ENCODE measurements around the gene ACKR1.

ACKR1 gene

GRCh38 chr1:159187647-159188374 is 16.9 kb upstream of the ACKR1 start:
- DNase-seq, result no peak

- peak; percentile 27 for DNase-seq
Observed at GRCh38 chr1:159188375-159188788, 16.3 kb upstream of the ACKR1 start.

- DNase-seq, result no peak
Observed at GRCh38 chr1:159190441-159190840, 14.2 kb upstream of the ACKR1 start.

- DNase-seq, result no peak
Observed at GRCh38 chr1:159196543-159196942, 8.1 kb upstream of the ACKR1 start.

GRCh38 chr1:159197561-159198557 is 6.8 kb upstream of the ACKR1 start:
- peak; percentile 63 for DNase-seq

- no peak for DNase-seq
Observed at GRCh38 chr1:159199901-159200300, 4.8 kb upstream of the ACKR1 start.

- no peak for DNase-seq
Observed at GRCh38 chr1:159200769-159201168, 3.9 kb upstream of the ACKR1 start.

- DNase-seq, result no peak
Observed at GRCh38 chr1:159201642-159202041, 3.0 kb upstream of the ACKR1 start.

GRCh38 chr1:159203610-159204009 is 1.1 kb upstream of the ACKR1 start:
- no peak for DNase-seq

- DNase-seq, result no peak
Observed at GRCh38 chr1:159205225-159205624, 550 bp downstream of the ACKR1 start.

- DNase-seq, result no peak
Observed at GRCh38 chr1:159206110-159206509, 1.4 kb downstream of the ACKR1 start.

- DNase-seq, result no peak
Observed at GRCh38 chr1:159207080-159207479, 2.4 kb downstream of the ACKR1 start.

- DNase-seq, result no peak
Observed at GRCh38 chr1:159207774-159208173, 3.1 kb downstream of the ACKR1 start.

- DNase-seq, result no peak
Observed at GRCh38 chr1:159208175-159208825, 3.6 kb downstream of the ACKR1 start.

GRCh38 chr1:159209061-159209460 is 4.4 kb downstream of the ACKR1 start:
- no peak for DNase-seq

GRCh38 chr1:159211331-159212136 is 6.9 kb downstream of the ACKR1 start:
- DNase-seq, result peak; percentile 14

GRCh38 chr1:159212596-159212995 is 7.9 kb downstream of the ACKR1 start:
- DNase-seq, result no peak

- DNase-seq, result peak; percentile 18
Observed at GRCh38 chr1:159214149-159214760, 9.6 kb downstream of the ACKR1 start.

- no peak for DNase-seq
Observed at GRCh38 chr1:159218649-159219636, 14.3 kb downstream of the ACKR1 start.

GRCh38 chr1:159222075-159222865 is 17.6 kb downstream of the ACKR1 start:
- no peak for DNase-seq

Measured in fibroblast of skin of right quadriceps (primary cell).